CD1c-positive myeloid dendritic cell (primary cell): Measurements from ENCODE around the gene ADAMTS4.

ENCODE experiments used
- DNase-seq: peaks from one replicate; pipeline ENCODE4 v3.0.0-alpha.2; 2016; ENCODE audit errors: extremely low spot score

ADAMTS4 gene

GRCh38 chr1:161196521-161197451, 2.1 kb downstream of the ADAMTS4 start:
- no peak for DNase-seq

GRCh38 chr1:161196111-161196510, 2.7 kb downstream of the ADAMTS4 start:
- no peak for DNase-seq

- DNase-seq, result peak; percentile 85
Measured at GRCh38 chr1:161195171-161195570, 3.7 kb downstream of the ADAMTS4 start.

- DNase-seq, result no peak
Measured at GRCh38 chr1:161193561-161194235, 5.2 kb downstream of the ADAMTS4 start.

DNA sequence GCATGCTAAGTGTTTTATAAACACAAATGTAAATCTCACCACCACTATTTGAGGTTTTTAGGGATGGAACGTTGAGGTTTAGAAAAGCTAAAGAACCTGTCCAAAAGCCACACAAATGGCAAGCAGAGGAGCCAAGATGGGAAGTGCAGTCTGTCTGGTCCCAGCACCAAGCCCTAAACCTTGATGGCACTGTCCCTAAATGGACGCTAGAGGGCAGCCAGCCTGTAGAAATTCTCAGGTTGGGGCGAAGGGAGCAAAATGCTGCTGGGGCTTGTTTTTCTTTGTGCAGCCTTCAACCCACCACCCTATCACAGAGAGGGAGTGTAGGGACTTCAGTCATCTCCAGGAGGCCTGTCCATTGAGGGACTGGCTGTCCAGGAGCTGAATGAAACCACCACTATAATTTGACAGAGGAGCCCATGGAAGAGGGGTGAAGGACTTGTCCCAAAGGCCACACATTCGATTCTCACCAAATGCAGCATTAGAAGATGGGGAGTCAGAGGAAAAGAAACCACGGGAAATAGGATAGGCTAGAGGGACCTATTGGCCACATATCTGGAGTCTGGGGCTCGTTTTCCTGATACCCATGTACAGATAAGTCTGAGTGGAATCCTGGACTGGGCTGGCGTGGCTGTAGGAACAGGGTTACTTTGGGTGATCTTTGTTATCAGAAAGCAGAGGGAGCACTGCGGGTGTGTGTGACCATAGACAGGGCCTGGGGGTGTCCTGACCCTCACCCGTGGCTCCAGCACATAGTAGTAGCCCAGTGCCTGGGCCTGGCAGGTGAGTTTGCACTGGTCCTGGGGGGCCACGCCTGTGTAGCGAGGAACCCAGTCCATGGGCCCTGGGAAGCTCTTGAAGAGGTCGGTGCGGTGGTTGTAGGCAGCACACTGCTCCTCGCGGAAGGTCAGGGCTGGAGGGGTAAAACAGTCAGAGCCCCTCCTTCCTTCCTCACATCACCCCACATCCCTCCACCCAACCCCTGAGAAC, 6.1 kb downstream of the ADAMTS4 start:
- DNase-seq, result peak; percentile 86

DNA sequence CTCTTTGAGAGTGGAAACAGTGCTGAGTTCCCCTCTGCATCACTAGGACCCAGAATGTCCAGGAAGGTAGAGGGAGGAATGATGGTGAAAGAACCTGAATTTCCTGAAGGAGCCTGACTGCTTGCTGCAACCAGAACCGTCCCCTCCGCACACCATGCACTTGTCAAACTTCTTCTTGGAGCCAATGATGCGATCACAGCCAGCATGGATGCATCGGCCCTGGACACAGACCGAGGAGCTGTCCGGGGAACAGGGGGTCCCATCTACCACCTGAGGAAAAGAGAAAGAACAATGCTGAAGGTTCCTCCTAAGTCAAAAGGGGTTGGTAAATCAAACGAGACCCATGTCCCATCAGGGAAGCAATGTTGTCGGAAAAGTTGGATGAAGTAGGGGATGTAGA, 6.9 kb downstream of the ADAMTS4 start:
- no peak for DNase-seq

- DNase-seq, result peak; percentile 27
Measured at GRCh38 chr1:161190962-161191521, 7.8 kb downstream of the ADAMTS4 start.

DNA sequence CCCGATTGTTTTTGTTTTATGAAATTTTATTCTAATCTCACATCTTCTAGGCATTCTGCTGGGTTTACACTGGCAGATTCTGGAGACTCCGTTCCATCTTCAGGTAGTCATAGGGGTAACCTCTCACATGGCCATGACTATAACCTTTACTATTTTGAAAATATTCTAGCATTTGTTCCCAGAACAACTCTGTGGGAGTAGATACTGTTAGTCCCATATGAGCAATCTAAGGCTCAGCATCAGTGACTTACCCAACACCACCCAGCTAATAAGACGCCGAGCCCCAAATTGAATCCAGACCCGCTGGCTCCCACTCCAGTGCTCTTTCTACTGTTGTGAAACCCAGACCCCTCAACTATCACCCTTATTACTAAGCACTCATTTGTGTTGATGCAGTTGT, 9.8 kb downstream of the ADAMTS4 start:
- no peak for DNase-seq

GRCh38 chr1:161188381-161188780, 10.5 kb downstream of the ADAMTS4 start:
- DNase-seq, result no peak

DNA sequence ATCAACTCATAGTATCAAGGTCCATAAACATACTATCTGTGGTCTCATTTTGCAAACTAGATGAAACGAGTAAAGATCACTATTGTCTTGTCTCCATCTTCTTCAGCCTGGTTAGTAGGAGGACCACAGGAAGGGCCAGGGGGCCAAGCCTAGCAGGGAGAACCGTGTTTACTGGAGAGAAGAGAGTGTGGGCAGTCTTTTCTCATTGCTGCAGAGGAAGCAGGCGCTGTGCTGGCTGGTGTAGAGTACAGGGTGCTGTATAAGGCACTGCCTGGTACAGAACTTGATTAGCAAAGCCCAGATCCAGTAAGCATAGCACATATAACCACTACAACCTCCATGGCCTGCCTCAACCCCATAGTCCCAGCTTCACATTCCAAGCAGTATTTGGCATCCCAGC, 11.5 kb downstream of the ADAMTS4 start:
- DNase-seq, result peak; percentile 24

DNA sequence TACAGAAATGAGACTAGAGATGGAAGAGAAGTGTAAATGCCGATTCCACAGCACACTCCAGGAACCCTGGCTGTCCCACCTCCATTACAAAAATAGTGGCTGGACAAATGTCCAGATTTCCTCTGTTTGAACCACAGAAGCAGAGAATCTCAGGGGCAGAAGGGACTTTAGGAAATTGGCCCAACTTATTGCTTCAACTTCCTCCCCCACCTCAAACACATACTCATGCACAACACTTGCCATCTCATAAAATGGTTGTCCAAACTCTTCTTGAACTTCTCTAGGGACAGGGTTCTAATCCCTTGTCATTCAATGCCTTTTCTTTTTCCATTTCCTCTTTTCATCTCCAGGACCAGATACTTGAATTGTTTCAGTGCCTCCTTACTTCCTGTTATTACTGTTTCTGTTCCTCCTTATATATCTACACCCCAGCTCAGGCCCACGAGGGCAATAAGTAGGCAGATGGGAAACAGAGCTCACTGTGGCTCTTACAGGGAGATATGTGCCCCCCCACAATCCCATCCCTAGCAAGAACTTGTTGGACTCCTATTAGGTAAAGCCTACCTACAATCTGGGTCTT, 13.0 kb downstream of the ADAMTS4 start:
- DNase-seq, result peak; percentile 89

DNA sequence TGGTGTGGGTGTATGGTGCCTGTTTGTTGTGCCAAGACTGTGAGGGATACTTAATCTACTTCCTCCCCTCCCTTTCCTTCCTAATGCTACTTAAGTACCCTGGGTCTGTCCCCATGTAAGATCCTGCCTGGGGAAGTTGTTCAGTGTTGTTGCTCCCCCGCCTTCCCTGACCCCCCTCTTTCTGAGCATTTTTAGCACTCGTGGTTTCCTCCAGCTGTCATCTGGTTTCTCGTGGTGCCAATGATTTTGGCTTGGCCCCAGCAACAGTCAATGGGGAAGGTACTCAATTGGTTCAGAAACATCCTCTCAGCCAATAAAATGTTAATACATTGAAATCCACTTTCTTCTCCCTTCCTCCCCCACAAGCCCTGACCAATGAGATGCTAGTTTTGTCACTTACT, 13.6 kb downstream of the ADAMTS4 start:
- DNase-seq, result peak; percentile 96

DNA sequence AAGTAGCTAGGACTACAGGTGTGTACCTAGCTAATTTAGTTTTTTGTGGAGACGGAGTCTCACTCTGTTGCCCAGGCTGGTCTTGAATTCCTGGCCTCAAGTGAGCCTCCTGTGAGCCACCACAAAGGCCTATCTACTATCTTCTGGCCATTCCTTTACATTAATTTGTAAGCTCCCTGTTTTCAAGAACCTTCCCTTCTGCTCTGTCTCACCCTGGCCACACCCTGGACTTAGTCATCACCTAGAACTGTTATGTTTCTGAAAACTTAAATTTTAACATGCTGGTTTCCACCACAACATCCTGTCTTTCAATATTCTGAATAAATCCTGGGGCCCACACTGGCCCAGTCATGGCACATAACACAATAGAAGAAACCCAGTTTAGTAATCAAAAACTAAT, 16.6 kb downstream of the ADAMTS4 start:
- peak; percentile 51 for DNase-seq

DNA sequence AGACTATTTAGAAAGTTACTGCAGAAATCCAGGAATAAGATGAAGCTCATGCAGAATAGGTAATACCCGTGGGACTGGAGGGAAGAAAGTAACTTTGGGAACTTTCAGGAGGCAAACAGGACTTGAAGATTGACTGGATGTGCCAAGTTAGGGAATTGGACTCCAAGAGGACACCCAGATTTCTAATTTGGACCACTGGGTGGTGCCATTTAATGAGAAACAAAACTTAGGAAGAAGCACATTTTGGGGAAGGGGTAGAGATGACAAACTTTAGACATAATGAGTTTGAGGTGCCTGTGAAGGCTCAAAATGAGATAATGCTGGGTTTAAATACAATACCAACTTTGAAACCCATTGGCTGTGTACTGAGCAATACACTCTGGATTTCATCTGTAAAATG, 18.2 kb downstream of the ADAMTS4 start:
- peak; percentile 59 for DNase-seq

- no peak for DNase-seq
Measured at GRCh38 chr1:161179698-161180097, 19.2 kb downstream of the ADAMTS4 start.

- no peak for DNase-seq
Measured at GRCh38 chr1:161177936-161178244, 21.0 kb downstream of the ADAMTS4 start.

- DNase-seq, result peak; percentile 92
Measured at GRCh38 chr1:161177112-161177935, 21.5 kb downstream of the ADAMTS4 start, which contains the start of gene B4GALT3. Gene B4GALT3 (minus strand): TSS chr1:161177507. CDS start chr1:161176060, 1,447 bp downstream.

DNA sequence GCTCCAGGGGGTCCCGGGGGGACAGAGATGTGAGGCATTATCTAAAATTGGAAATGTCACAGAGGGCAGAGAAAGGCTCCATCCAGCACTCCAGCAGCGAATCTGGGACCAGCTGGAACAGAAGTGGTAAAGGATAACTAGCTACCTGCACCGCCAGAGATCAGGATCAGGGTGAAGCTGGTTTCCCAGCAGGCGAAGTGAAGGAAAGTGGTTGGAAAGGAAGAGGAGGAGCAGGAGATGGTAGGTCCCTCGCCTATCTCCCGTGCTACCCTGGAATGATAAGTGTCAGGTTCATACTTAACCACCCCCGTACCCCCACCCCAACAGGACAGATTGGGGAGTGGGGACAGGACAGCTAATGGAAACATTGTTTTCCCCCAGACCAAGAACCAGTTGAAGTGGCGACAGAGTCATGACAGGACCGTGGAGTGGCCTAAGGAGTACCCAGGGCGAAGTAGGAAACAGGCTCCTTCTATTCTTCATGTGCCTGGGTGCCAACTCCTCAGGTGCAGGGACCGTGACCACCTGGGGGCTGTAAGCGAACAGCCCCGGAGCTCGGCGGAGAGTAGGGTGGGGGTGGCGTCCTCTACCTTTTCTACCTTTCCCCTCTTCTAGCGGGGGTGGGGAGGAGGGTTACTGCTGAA, 22.3 kb downstream of the ADAMTS4 start:
- DNase-seq, result no peak

DNA sequence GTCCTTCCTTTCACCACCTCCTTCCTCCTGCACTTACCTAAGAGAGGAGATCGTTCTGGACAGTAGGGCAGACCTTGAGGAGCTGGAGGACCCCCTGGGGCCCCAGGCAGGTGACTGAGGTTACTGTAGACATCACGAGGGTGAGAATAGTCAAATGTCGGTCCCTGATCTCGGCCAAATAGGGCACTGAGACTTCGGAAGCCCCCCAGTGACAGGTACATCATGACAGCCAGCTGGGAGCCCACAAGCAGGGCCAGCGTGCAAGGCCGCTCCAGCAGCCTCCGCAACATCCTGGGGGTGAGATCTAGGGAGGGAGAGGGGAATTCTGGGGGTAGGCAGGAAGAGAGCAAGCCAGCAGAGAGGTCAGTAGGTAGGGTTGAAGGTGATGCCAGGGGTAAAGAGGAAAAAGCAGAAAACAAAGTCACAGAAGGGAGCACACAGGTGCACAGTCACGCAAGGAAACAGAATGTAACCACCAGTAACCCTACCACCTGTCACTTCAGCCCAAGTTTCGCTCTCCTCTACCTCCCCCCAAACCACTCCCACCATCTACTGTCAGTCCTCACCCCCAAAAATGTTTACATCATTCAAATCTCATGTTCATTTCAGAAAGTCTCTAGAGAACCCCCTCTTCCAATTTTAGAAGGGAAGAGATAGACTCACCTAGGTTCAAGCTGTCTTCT, 22.9 kb downstream of the ADAMTS4 start:
- DNase-seq, result no peak
